HEK293T (cell line): ENCODE data around the gene PEX16.

Experiments used
- CTCF ChIA-PET: fragments of 350-600 bp; formaldehyde crosslinking; extraction: SDS; loops from one replicate; lab custom pipeline; 2021; ENCODE audit warnings: antibody characterized with exemption, inconsistent platforms; lab: Yijun Ruan, JAX
- POLR2A ChIA-PET: fragments of 350-600 bp; formaldehyde crosslinking; extraction: SDS; loops from one replicate; lab custom pipeline; 2020; ENCODE audit warnings: antibody characterized with exemption, inconsistent platforms; lab: Yijun Ruan, JAX
- DNase-seq: peaks from one replicate; pipeline ENCODE4 v3.0.0; 2012; ENCODE audit warnings: mixed read lengths; ENCODE audit errors: extremely low spot score
- ARNT ChIP-seq: fragments of 450-650 bp; IDR thresholded peaks from 2 replicates; pipeline ENCODE4 v1.6.1; 2017; ENCODE audit warnings: mild to moderate bottlenecking
- BHLHE40 ChIP-seq: fragments of 450-650 bp; IDR thresholded peaks from 2 replicates; pipeline ENCODE4 v1.6.1; 2016; ENCODE audit warnings: mild to moderate bottlenecking, moderate library complexity, borderline replicate concordance
- CTBP1 ChIP-seq: fragments of 450-650 bp; IDR thresholded peaks from 2 replicates; pipeline ENCODE4 v1.6.1; 2016; ENCODE audit warnings: borderline replicate concordance
- ELF4 ChIP-seq: fragments of 450-650 bp; IDR thresholded peaks from 2 replicates; pipeline ENCODE4 v1.6.1; 2017; ENCODE audit warnings: antibody characterized with exemption
- FOXA1 ChIP-seq: fragments of 450-650 bp; IDR thresholded peaks from 2 replicates; pipeline ENCODE4 v1.6.1; 2016; ENCODE audit warnings: mild to moderate bottlenecking
- FOXK2 ChIP-seq: fragments of 450-650 bp; IDR thresholded peaks from 2 replicates; pipeline ENCODE4 v1.6.1; 2016; ENCODE audit warnings: mild to moderate bottlenecking
- FOXM1 ChIP-seq: fragments of 450-650 bp; IDR thresholded peaks from 2 replicates; pipeline ENCODE4 v1.6.1; 2017; ENCODE audit warnings: mild to moderate bottlenecking, borderline replicate concordance
- HDGF ChIP-seq: fragments of 450-650 bp; IDR thresholded peaks from 2 replicates; pipeline ENCODE4 v1.6.1; 2017; ENCODE audit warnings: antibody characterized with exemption, borderline replicate concordance
- L3MBTL2 ChIP-seq: fragments of 450-650 bp; conservative IDR thresholded peaks from 2 replicates; pipeline ENCODE4 v1.6.1; 2016; ENCODE audit warnings: mild to moderate bottlenecking
- LEF1 ChIP-seq: fragments of 450-650 bp; IDR thresholded peaks from 2 replicates; pipeline ENCODE4 v1.6.1; 2017; ENCODE audit warnings: mild to moderate bottlenecking, borderline replicate concordance
- NFRKB ChIP-seq: fragments of 450-650 bp; IDR thresholded peaks from 2 replicates; pipeline ENCODE4 v1.6.1; 2016; ENCODE audit warnings: mild to moderate bottlenecking, moderate library complexity
- SP1 ChIP-seq: fragments of 450-650 bp; IDR thresholded peaks from 2 replicates; pipeline ENCODE4 v1.6.1; 2017
- SUZ12 ChIP-seq: fragments of 450-650 bp; IDR thresholded peaks from 2 replicates; pipeline ENCODE4 v1.6.1; 2016; ENCODE audit warnings: mild to moderate bottlenecking
- TARDBP ChIP-seq: fragments of 450-650 bp; IDR thresholded peaks from 2 replicates; pipeline ENCODE4 v1.6.1; 2016
- ZNF384 ChIP-seq: fragments of 450-650 bp; IDR thresholded peaks from 2 replicates; pipeline ENCODE4 v1.6.1; 2016
- TF ChIP-seq, protein P1 (sequence below): fragments of 450-650 bp; IDR thresholded peaks from 2 replicates; pipeline ENCODE4 v1.6.1; 2016

PEX16 gene

DNA sequence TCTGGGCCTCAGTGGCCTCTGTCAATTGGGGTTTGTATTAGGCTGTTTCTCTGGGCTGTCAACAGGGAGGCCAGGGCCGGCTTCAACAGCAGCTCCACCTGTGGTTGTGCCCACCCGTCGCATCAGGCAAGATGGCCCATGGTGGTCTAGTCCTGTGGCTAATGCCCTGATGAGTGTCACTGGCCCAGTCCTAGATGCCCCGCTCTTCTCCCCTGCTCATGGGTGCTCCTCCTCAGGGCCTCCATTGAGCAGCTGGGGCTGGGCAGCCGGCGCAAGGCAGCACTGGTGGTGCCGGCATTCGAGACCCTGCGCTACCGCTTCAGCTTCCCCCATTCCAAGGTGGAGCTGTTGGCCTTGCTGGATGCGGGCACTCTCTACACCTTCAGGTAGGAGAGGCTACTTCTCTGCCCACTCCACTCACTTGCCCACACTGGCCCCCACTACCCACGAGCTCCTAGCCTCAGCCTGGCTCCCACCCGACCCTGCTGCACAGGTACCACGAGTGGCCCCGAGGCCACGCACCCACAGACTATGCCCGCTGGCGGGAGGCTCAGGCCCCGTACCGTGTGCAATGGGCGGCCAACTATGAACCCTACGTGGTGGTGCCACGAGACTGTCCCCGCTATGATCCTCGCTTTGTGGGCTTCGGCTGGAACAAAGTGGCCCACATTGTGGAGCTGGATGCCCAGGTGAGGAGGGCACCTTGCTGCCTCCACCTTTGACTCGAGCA lies 10.2 kb upstream of the PEX16 start:
- TF ChIP-seq TARDBP = no peak
- no peak for TF ChIP-seq SP1
- TF ChIP-seq ZNF384 = no peak
- no peak for TF ChIP-seq FOXA1
- TF ChIP-seq LEF1 = no peak
- no peak for TF ChIP-seq CTBP1
- POLR2A ChIA-PET = interaction anchor here (1.7 kb wide), 1 partner anchor 10 kb away, joined by 7 read pairs; the partner anchor contains the start of gene PEX16
- no peak for DNase-seq
- CTCF ChIA-PET = interaction anchor here (1.2 kb wide), 1 partner anchor 56 kb away, joined by 3 read pairs; no protein-coding TSS in a partner anchor

DNA sequence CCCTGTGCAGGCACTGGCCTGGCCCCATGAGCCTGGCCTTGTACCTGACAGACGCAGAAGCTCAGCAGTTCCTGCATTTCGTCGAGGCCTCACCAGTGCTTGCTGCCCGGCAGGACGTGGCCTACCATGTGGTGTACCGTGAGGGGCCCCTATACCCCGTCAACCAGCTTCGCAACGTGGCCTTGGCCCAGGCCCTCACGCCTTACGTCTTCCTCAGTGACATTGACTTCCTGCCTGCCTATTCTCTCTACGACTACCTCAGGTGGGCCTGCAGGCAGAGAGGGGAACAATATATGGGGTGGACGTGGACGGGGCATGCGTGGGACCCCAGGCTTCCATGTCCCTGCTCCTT lies 9.6 kb upstream of the PEX16 start:
- POLR2A ChIA-PET = interaction anchor here (1.7 kb wide), 1 partner anchor 9 kb away, joined by 7 read pairs; the partner anchor contains the start of gene PEX16
- CTCF ChIA-PET = interaction anchor here (1.2 kb wide), 2 partner anchors 29 to 55 kb away, joined by 3 read pairs; no protein-coding TSS in a partner anchor

GRCh38 chr11:45926536-45927331 lies 9.1 kb upstream of the PEX16 start:
- DNase-seq = no peak
- POLR2A ChIA-PET = interaction anchor here (1.7 kb wide), 1 partner anchor 9 kb away, joined by 7 read pairs; the partner anchor contains the start of gene PEX16
- TF ChIP-seq ZNF384 = no peak
- TF ChIP-seq FOXM1 = no peak
- TF ChIP-seq, protein P1, sequence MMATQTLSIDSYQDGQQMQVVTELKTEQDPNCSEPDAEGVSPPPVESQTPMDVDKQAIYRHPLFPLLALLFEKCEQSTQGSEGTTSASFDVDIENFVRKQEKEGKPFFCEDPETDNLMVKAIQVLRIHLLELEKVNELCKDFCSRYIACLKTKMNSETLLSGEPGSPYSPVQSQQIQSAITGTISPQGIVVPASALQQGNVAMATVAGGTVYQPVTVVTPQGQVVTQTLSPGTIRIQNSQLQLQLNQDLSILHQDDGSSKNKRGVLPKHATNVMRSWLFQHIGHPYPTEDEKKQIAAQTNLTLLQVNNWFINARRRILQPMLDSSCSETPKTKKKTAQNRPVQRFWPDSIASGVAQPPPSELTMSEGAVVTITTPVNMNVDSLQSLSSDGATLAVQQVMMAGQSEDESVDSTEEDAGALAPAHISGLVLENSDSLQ = no peak
- no peak for TF ChIP-seq SUZ12
- TF ChIP-seq LEF1 = no peak
- TF ChIP-seq CTBP1 = no peak
- no peak for TF ChIP-seq BHLHE40
- TF ChIP-seq TARDBP = no peak
- no peak for TF ChIP-seq FOXK2
- TF ChIP-seq L3MBTL2 = no peak
- TF ChIP-seq SP1 = no peak
- CTCF ChIA-PET = interaction anchor here (0.6 to 1.2 kb wide), 2 partner anchors 28 to 208 kb away, joined by 3 to 4 read pairs; no protein-coding TSS in a partner anchor

More for the DNA sequence above, 9.6 kb upstream of the PEX16 start:
- DNase-seq = no peak
- no peak for TF ChIP-seq LEF1
- no peak for TF ChIP-seq HDGF
- no peak for TF ChIP-seq L3MBTL2
- TF ChIP-seq BHLHE40 = no peak
- TF ChIP-seq TARDBP = no peak
- no peak for TF ChIP-seq SP1
- no peak for TF ChIP-seq ARNT
- no peak for TF ChIP-seq SUZ12
- TF ChIP-seq NFRKB = no peak
- TF ChIP-seq FOXM1 = no peak

DNA sequence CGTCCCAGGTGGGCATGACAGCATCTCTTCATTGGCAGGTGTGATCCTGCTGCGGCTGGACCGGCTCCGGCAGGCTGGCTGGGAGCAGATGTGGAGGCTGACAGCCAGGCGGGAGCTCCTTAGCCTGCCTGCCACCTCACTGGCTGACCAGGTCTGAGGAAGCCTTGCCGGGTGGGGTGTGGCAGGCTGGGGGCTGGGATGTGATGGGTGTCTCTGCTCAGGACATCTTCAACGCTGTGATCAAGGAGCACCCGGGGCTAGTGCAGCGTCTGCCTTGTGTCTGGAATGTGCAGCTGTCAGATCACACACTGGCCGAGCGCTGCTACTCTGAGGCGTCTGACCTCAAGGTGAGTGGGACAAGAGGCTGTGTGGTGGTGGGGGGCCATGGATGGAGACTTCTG lies 8.3 kb upstream of the PEX16 start:
- no peak for DNase-seq
- ChIA-PET CTCF (interaction anchor here (0.6 to 1.2 kb wide), 2 partner anchors 28 to 208 kb away, joined by 3 to 4 read pairs; no protein-coding TSS in a partner anchor), POLR2A (no interaction called here)
- TF ChIP-seq ELF4 = no peak
- TF ChIP-seq SUZ12 = no peak
- TF ChIP-seq FOXA1 = no peak
- no peak for TF ChIP-seq HDGF
- no peak for TF ChIP-seq SP1
- no peak for TF ChIP-seq NFRKB
- TF ChIP-seq BHLHE40 = no peak
- no peak for TF ChIP-seq L3MBTL2
- TF ChIP-seq, protein P1 = no peak
- no peak for TF ChIP-seq TARDBP
- no peak for TF ChIP-seq ARNT
- TF ChIP-seq FOXM1 = no peak
- TF ChIP-seq ZNF384 = no peak
- TF ChIP-seq LEF1 = no peak
- no peak for TF ChIP-seq FOXK2
- no peak for TF ChIP-seq CTBP1

- no peak for TF ChIP-seq ARNT
- TF ChIP-seq FOXK2 = no peak
- TF ChIP-seq, protein P1 = no peak
- no peak for TF ChIP-seq NFRKB
- TF ChIP-seq LEF1 = no peak
- ChIA-PET POLR2A (no interaction called here), CTCF (no interaction called here)
- no peak for DNase-seq
These were observed 7.9 kb upstream of the PEX16 start for GRCh38 chr11:45925550-45925949.

DNA sequence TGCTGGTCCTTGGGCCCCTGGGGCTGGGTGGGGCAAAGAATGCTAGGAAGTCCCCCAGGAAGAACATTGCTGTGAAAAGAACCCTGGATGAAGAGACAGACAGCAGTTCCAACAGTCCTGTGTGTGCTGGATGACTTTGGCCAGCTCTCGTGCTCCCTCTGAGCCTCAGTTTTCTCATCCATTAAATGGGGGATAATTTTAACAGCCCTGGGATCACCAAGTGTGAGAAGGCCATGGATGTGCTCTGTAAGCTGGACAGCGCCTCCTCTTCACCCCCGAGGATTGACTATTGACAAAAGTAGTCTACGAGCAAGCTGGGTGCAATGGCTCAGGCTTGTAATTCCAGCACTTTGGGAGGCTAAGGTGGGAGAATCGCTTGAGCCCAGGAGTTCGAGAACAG lies 7.2 kb upstream of the PEX16 start:
- no peak for TF ChIP-seq BHLHE40
- TF ChIP-seq FOXA1 = no peak
- TF ChIP-seq SP1 = no peak
- TF ChIP-seq ARNT = no peak
- TF ChIP-seq ZNF384 = no peak
- CTCF ChIA-PET = no interaction called here
- POLR2A ChIA-PET = no interaction called here
- DNase-seq = no peak
